HepG2 (cell line): ENCODE measurements around the gene CTDNEP1.

Experiments used
- EP300 ChIP-seq, 3 experiments: sonication (generic) in 1 of 3; formaldehyde crosslinking in 1 of 3; IDR thresholded peaks; 2 replicates each; pipeline versions ENCODE4 v1.5.1 to v1.6.1; 2011 to 2020; ENCODE audit warnings: low read depth in 2 of 3, low read length in 2 of 3, borderline replicate concordance in 1 of 3, improper control_type of control experiment in 1 of 3, mild to moderate bottlenecking in 1 of 3, missing genetic modification reagents in 1 of 3, moderate library complexity in 1 of 3
- EZH2 ChIP-seq: conservative IDR thresholded peaks from 2 replicates; pipeline ENCODE4 v1.6.1; 2012; ENCODE audit warnings: mild to moderate bottlenecking, low read depth, low read length, moderate library complexity
- MYC ChIP-seq: sonication (generic); formaldehyde crosslinking; IDR thresholded peaks from 2 replicates; pipeline ENCODE4 v1.9.0; 2021; ENCODE audit warnings: missing genetic modification reagents, borderline replicate concordance
- POLR2A ChIP-seq, 2 experiments: IDR thresholded peaks; 2 replicates each; pipeline ENCODE4 v1.6.1; 2011; ENCODE audit warnings: low read depth in 2 of 2, low read length in 2 of 2, mild to moderate bottlenecking in 1 of 2, moderate library complexity in 1 of 2; ENCODE audit not compliant: insufficient read depth in 1 of 2
- SUZ12 ChIP-seq: fragments of 150-350 bp; IDR thresholded peaks from 2 replicates; pipeline ENCODE4 v1.6.1; 2014; ENCODE audit warnings: low read depth, low read length
- ZFP91 ChIP-seq: sonication (generic); formaldehyde crosslinking; IDR thresholded peaks from 2 replicates; pipeline ENCODE4 v1.9.0; 2022; ENCODE audit warnings: missing genetic modification reagents, mild to moderate bottlenecking, borderline replicate concordance
- TF ChIP-seq, protein P1 (sequence below): sonication (generic); formaldehyde crosslinking; IDR thresholded peaks from 2 replicates; pipeline ENCODE4 v1.5.0; 2020; ENCODE audit warnings: mild to moderate bottlenecking, missing genetic modification reagents, moderate library complexity
- TF ChIP-seq, protein P2 (sequence below): sonication (generic); formaldehyde crosslinking; IDR thresholded peaks from 2 replicates; pipeline ENCODE4 v1.4.0; 2020; ENCODE audit warnings: missing genetic modification reagents, borderline replicate concordance

GRCh38 chr17:7216242-7217112 lies 35.1 kb downstream of the CTDNEP1 start:
- TF ChIP-seq, protein P1, sequence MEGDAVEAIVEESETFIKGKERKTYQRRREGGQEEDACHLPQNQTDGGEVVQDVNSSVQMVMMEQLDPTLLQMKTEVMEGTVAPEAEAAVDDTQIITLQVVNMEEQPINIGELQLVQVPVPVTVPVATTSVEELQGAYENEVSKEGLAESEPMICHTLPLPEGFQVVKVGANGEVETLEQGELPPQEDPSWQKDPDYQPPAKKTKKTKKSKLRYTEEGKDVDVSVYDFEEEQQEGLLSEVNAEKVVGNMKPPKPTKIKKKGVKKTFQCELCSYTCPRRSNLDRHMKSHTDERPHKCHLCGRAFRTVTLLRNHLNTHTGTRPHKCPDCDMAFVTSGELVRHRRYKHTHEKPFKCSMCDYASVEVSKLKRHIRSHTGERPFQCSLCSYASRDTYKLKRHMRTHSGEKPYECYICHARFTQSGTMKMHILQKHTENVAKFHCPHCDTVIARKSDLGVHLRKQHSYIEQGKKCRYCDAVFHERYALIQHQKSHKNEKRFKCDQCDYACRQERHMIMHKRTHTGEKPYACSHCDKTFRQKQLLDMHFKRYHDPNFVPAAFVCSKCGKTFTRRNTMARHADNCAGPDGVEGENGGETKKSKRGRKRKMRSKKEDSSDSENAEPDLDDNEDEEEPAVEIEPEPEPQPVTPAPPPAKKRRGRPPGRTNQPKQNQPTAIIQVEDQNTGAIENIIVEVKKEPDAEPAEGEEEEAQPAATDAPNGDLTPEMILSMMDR (CRISPR knock-in tag), result no peak
- no peak for TF ChIP-seq MYC (CRISPR knock-in tag)
- no peak for TF ChIP-seq SUZ12
- no peak for TF ChIP-seq EP300 (IDR thresholded peaks at IDR 0.05; ENCODE audit: low read depth in 2 of 2, low read length in 2 of 2)
- TF ChIP-seq EP300 (CRISPR knock-in tag; IDR thresholded peaks at IDR 0.05; ENCODE audit: borderline replicate concordance), result no peak
- TF ChIP-seq EZH2, result no peak
- no peak for TF ChIP-seq ZFP91 (CRISPR knock-in tag)
- no peak for TF ChIP-seq POLR2A (IDR thresholded peaks at IDR 0.05; ENCODE audit: insufficient read depth in 1 of 2, low read depth in 2 of 2, low read length in 2 of 2)
- TF ChIP-seq, protein P2, sequence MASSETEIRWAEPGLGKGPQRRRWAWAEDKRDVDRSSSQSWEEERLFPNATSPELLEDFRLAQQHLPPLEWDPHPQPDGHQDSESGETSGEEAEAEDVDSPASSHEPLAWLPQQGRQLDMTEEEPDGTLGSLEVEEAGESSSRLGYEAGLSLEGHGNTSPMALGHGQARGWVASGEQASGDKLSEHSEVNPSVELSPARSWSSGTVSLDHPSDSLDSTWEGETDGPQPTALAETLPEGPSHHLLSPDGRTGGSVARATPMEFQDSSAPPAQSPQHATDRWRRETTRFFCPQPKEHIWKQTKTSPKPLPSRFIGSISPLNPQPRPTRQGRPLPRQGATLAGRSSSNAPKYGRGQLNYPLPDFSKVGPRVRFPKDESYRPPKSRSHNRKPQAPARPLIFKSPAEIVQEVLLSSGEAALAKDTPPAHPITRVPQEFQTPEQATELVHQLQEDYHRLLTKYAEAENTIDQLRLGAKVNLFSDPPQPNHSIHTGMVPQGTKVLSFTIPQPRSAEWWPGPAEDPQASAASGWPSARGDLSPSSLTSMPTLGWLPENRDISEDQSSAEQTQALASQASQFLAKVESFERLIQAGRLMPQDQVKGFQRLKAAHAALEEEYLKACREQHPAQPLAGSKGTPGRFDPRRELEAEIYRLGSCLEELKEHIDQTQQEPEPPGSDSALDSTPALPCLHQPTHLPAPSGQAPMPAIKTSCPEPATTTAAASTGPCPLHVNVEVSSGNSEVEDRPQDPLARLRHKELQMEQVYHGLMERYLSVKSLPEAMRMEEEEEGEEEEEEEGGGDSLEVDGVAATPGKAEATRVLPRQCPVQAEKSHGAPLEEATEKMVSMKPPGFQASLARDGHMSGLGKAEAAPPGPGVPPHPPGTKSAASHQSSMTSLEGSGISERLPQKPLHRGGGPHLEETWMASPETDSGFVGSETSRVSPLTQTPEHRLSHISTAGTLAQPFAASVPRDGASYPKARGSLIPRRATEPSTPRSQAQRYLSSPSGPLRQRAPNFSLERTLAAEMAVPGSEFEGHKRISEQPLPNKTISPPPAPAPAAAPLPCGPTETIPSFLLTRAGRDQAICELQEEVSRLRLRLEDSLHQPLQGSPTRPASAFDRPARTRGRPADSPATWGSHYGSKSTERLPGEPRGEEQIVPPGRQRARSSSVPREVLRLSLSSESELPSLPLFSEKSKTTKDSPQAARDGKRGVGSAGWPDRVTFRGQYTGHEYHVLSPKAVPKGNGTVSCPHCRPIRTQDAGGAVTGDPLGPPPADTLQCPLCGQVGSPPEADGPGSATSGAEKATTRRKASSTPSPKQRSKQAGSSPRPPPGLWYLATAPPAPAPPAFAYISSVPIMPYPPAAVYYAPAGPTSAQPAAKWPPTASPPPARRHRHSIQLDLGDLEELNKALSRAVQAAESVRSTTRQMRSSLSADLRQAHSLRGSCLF (CRISPR knock-in tag), result no peak
